GM19324 (cell line): ENCODE measurements around the gene PC.
"Not testable (repeated sequence)": the region's sequence is repeated elsewhere in the genome, so short reads cannot be mapped to it uniquely, and the experiment has no call there.

Experiments used
- ATAC-seq: cut with Tn5 transposase; IDR thresholded peaks from one replicate; pipeline ENCODE4 v1.9.1; 2021; ENCODE audit warnings: mild to moderate bottlenecking, moderate library complexity; ENCODE audit not compliant: unreplicated experiment, low FRiP score

PC gene

DNA sequence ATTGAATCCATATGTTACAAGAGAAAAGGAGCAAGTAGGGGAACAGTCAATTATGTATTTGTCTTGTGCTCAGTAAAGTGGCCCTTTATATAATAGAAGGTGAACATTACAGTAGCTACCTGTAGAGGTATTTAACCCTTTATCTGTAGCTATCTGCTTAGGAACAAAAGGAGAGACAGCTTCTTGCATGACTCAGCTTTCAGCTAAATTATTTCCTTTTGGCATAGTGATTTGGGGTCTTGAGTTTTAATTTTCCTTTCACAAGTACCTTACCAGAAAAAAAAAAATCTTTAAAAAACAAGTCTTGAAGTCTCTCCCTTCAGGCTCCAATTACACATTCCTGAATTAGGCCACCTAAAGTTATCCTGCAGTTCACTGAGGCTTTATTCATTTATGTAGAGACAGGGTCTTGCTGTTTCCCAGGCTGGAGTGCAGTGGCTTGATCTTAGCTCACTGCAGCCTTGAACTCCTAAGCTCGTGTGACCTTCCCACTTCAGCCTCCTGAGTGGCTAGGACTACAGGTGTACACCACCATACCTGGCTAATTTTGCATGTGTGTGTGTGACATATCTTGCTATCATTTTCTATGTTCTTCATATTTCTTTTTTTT lies 147.5 kb downstream of the PC start:
- no peak for ATAC-seq

DNA sequence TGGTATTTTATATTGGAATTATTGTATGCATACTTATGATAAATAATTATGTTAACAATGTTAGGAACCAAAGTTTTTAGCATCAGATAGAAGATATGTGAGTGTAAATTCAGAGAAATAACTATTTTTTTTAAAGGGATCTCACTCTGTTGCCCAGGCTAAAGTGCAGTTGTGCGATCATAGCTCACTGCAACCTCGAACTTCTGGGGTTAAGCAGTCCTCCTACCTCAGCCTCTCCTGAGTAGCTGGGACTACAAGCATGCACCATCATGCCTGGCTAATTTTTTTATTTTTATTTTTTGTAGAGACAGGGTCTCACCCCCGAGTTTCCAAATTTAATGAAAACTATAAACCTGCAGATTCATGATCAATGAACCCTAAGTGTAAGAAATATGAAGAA lies 148.6 kb downstream of the PC start:
- no peak for ATAC-seq

DNA sequence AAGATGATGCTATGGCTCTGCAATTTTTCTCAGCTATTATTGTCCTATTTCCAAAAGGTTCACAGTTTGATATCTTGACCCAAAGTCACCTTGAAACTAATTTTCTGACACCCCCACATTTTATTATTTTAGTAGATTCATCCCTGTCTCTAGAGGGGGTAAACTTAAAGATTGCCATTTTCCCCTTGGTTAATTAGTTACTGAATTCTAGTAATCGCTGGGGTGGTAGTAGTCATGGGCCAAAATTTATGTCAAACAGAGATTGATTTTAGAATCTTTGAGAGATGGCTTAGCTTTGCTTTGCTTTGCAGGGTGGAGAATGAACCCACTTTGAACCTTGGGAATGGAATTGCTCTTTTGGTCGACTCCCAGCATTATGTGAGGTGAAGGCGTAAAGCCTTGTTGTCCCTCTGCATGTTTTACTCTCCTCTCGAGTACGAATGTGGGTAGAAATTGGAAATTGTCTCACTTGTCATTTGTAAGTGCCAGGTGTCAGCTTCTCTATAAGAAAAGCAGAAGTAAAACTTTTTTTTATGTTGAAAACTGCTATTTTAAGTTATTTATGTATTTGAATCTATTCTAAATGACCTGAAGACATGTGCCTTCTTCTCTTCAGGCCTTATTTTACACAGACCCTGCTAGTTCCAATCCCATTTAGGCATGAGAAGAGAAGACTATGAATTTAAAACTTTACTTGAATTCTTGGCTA lies 157.3 kb downstream of the PC start:
- ATAC-seq: peak; percentile 66

DNA sequence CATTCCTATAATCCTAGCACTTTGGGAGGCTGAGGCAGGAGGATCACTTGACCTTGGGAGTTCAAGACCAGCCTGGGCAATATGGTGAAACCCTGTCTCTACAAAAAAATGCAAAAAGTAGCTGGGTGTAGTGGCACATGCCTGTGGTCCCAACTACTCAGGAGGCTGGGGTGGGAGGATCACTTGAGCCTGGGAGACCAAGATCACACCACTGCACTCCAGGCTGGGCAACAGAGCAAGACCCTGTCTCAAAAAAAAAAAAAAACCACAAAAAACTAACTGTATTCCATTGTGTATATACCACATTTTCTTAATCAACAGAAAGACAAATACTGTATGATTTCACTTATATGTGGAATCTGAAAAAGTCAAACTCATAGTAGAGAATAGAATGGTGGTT lies 158.4 kb downstream of the PC start:
- not testable (repeated sequence) for ATAC-seq
